Lung (tissue), 12 donors: ENCODE results near the gene GLO1. TPM values are rescaled to one million over a fixed set of nuclear protein-coding genes. Genes with fewer than 3 reads are reported as not detected.
"Not testable (repeated sequence)": the region's sequence is repeated elsewhere in the genome, so short reads cannot be mapped to it uniquely, and the experiment has no call there.

ENCODE experiments used
- ATAC-seq: fragments of 200-7000 bp; cut with Tn5 transposase; one replicate; pipeline ENCODE4 v1.9.1; 2020; ENCODE audit warnings: moderate number of reproducible peaks; ENCODE audit not compliant: insufficient read depth, low FRiP score
- DNase-seq, 3 donors: peaks; one replicate each; pipeline ENCODE4 v3.0.0-alpha.2; 2013 to 2017
- H3K27ac ChIP-seq, 2 donors: one replicate each; pipeline ENCODE4 v1.5.1; 2013; ENCODE audit warnings: mild to moderate bottlenecking in 2 of 2, moderate library complexity in 2 of 2, control low read depth in 1 of 2, inconsistent platforms in 1 of 2, low read depth in 1 of 2, low read length in 1 of 2
- H3K27me3 ChIP-seq, 3 donors: one replicate each; pipeline ENCODE4 v1.5.1; 2013; ENCODE audit warnings: low read length in 2 of 3; ENCODE audit not compliant: control insufficient read depth in 3 of 3, insufficient read depth in 3 of 3
- H3K36me3 ChIP-seq, 4 donors: one replicate each; pipeline ENCODE4 v1.5.1; 2013; ENCODE audit warnings: low read length in 4 of 4, mild to moderate bottlenecking in 1 of 4, moderate library complexity in 1 of 4; ENCODE audit not compliant: control insufficient read depth in 4 of 4, insufficient read depth in 4 of 4
- H3K4me1 ChIP-seq, 5 donors: one replicate each; pipeline ENCODE4 v1.5.1; 2013; ENCODE audit warnings: low read length in 5 of 5, mild to moderate bottlenecking in 2 of 5, moderate library complexity in 1 of 5; ENCODE audit not compliant: control insufficient read depth in 5 of 5, insufficient read depth in 5 of 5
- H3K4me3 ChIP-seq: one replicate; pipeline ENCODE4 v1.5.1; 2013; ENCODE audit warnings: mild to moderate bottlenecking, control low read depth, moderate library complexity
- H3K9ac ChIP-seq, 2 donors: one replicate each; pipeline ENCODE4 v1.5.1; 2013; ENCODE audit warnings: low read length in 2 of 2, control low read depth in 1 of 2; ENCODE audit not compliant: insufficient read depth in 1 of 2
- H3K9me3 ChIP-seq, 4 donors: one replicate each; pipeline ENCODE4 v1.5.1; 2013; ENCODE audit warnings: low read length in 3 of 4, mild to moderate bottlenecking in 1 of 4, moderate library complexity in 1 of 4; ENCODE audit not compliant: control insufficient read depth in 4 of 4, insufficient read depth in 3 of 4
- CTCF ChIP-seq: IDR thresholded peaks from 2 replicates; pipeline ENCODE4 v1.5.1; 2012; ENCODE audit warnings: mild to moderate bottlenecking; ENCODE audit errors: control extremely low read depth, extremely low read depth
- WGBS, 2 donors: extraction: QIAGEN DNeasy Blood & Tissue Kit; methylation state at CpG; one replicate each; pipeline ENCODE4 v1.1.7; 2013; 5-methylcytosine and 5-hydroxymethylcytosine counted together
- polyA plus RNA-seq, 2 donors: library from polyadenylated mRNA; stranded (reverse); fragments of 200-250 nt; gene quantifications; one replicate each; pipeline ENCODE4 v1.2.1, GENCODE V29; 2013
- total RNA-seq, 2 donors: library from RNA; depleted of rRNA in 1 of 2; stranded (reverse); fragments of >200 nt in 1 of 2; gene quantifications; one replicate each; pipeline ENCODE4 v1.2.1, GENCODE V29; 2014 to 2021
- donor health status: control.
- donor health status: control.
- donor health status: Bipolar disorder and iron deficiency.
- donor health status: healthy.
- donor health status: DM: yes; HTN: yes; CAD: no.

The GLO1 gene
- total and polyA plus RNA-seq, 4 donors = 54.9 to 131 (median 89.3) TPM

GRCh38 chr6:38703949-38704590, 1.1 kb upstream of the GLO1 start:
- no peak overlapping the region for H3K27ac ChIP-seq
- peaks cover 0 to 6% (median under 1%) of the 10 kb centered on the region in 4 donors for H3K36me3 ChIP-seq
- peaks cover 0 to 4% (median 0%) of the 10 kb centered on the region in 5 donors for H3K4me1 ChIP-seq
- no peak for TF ChIP-seq CTCF
- H3K9ac ChIP-seq = no peak overlapping the region
- peaks cover 0 to 5% (median 0%) of the 10 kb centered on the region in 4 donors for H3K9me3 ChIP-seq
- DNase-seq = peak; percentile 26 to 75 (median 66)
- H3K27me3 ChIP-seq = no peaks in the 10 kb centered on the region
- no peak overlapping the region for H3K4me3 ChIP-seq
- 86 to 87% methylated on average over 5 of the region's 5 CpGs for WGBS, 2 donors
- no peak for ATAC-seq

GRCh38 chr6:38701551-38701950, 1.4 kb downstream of the GLO1 start:
- H3K27me3 ChIP-seq = no peaks in the 10 kb centered on the region
- TF ChIP-seq CTCF = no peak
- H3K4me3 ChIP-seq = no peak overlapping the region
- H3K9ac ChIP-seq = no peak overlapping the region
- DNase-seq (no peak), ATAC-seq (no peak)
- WGBS, 2 donors = 70 to 74% methylated on average over 3 of the region's 3 CpGs
- no peak overlapping the region for H3K27ac ChIP-seq
- peaks cover 0 to 5% (median 0%) of the 10 kb centered on the region in 4 donors for H3K9me3 ChIP-seq
- H3K36me3 ChIP-seq = peaks cover 0 to 6% (median under 1%) of the 10 kb centered on the region in 4 donors
- peaks cover 0 to 4% (median 3%) of the 10 kb centered on the region in 5 donors for H3K4me1 ChIP-seq

- H3K4me3 ChIP-seq, H3K9ac ChIP-seq, DNase-seq, H3K9me3 ChIP-seq, H3K4me1 ChIP-seq, H3K27ac ChIP-seq, ATAC-seq, H3K27me3 ChIP-seq: not testable (repeated sequence)
- WGBS, 2 donors = 87 to 88% methylated on average over 3 of the region's 3 CpGs
- peaks cover 0 to 15% (median under 1%) of the 10 kb centered on the region in 4 donors for H3K36me3 ChIP-seq
Measured at GRCh38 chr6:38699702-38700101, 3.2 kb downstream of the GLO1 start.

GRCh38 chr6:38697846-38698245, 5.1 kb downstream of the GLO1 start:
- no peak for ATAC-seq
- H3K4me1 ChIP-seq = peaks cover 0 to 8% (median 0%) of the 10 kb centered on the region in 5 donors
- 87 to 97% methylated on average over 3 of the region's 3 CpGs for WGBS, 2 donors
- no peaks in the 10 kb centered on the region for H3K27me3 ChIP-seq
- peaks cover 0 to 15% (median under 1%) of the 10 kb centered on the region in 4 donors for H3K36me3 ChIP-seq
- H3K27ac ChIP-seq = no peak overlapping the region
- DNase-seq = no peak
- no peak for TF ChIP-seq CTCF
- H3K4me3 ChIP-seq = no peak overlapping the region
- peaks cover 0 to 5% (median 0%) of the 10 kb centered on the region in 4 donors for H3K9me3 ChIP-seq
- H3K9ac ChIP-seq = no peak overlapping the region
